GM19468 (cell line): ENCODE data around the gene C10orf95.

Source experiments
- ATAC-seq: cut with Tn5 transposase; IDR thresholded peaks from one replicate; pipeline ENCODE4 v1.9.1; 2021; ENCODE audit warnings: mild to moderate bottlenecking, moderate library complexity, moderate number of reproducible peaks; ENCODE audit not compliant: unreplicated experiment; ENCODE audit errors: extremely low read depth

Gene C10orf95

DNA sequence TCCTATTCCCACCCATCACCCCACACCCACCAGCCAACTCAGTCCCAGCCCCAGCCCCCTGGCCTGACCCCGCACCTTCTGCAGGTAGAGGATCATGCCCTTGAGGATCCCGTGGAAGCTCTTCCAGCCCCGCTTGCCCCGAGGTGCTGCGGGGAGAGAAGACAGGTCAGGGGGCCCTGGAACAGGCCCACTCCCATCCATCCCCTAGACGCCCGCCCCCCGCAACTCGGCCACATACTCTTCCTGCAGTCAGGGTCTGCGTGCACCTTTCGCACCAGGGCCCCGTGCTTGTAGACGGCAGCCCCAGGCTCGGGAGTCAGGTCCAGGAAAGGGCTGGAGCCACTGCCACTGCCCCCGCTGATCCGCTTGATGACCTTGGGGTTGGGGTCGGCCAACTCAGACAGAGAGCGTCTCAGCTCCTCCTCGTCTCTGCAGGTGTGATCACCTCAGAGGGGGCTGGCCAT, 46.2 kb downstream of the C10orf95 start:
- no peak for ATAC-seq

DNA sequence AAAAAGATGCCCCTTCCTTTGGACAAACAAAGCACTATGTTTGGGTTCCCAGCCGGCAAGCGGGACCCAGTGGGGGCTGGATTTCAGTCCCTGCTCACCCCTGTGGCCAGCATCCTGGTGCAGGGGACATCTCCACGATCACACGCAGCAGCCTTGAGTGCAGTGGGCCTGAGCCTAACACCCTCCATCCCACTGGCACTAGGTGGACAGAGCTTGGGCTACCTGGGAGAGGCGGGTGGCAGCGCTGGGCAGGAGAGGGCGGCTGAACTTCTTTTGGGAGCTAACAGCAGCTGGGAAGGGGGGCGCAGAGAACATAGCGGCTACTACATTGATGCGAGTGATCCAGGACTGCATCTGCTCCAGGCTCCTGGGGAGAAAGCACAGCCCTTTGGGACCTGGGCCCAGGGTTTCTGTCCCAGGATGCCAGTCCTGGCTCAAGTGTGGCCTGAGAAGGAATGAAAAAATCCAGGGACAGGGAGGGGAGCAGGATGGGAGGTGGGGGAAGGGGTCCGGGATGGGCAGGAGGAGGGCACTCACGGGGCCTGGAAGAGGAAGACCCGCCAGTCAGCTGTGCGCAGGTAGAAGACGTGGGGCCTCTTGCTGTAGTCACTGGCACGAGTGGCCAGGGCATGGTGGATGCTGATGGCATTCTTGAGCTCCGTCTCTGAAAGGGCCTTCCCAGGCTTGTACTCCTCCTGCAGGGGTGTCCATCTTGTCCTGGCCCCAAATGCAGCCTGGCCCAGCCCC, 46.8 kb downstream of the C10orf95 start:
- no peak for ATAC-seq

- no peak for ATAC-seq
These were observed 48.2 kb downstream of the C10orf95 start for GRCh38 chr10:102403115-102403514.

- ATAC-seq: no peak
These were observed 48.8 kb downstream of the C10orf95 start for GRCh38 chr10:102402512-102402896.

DNA sequence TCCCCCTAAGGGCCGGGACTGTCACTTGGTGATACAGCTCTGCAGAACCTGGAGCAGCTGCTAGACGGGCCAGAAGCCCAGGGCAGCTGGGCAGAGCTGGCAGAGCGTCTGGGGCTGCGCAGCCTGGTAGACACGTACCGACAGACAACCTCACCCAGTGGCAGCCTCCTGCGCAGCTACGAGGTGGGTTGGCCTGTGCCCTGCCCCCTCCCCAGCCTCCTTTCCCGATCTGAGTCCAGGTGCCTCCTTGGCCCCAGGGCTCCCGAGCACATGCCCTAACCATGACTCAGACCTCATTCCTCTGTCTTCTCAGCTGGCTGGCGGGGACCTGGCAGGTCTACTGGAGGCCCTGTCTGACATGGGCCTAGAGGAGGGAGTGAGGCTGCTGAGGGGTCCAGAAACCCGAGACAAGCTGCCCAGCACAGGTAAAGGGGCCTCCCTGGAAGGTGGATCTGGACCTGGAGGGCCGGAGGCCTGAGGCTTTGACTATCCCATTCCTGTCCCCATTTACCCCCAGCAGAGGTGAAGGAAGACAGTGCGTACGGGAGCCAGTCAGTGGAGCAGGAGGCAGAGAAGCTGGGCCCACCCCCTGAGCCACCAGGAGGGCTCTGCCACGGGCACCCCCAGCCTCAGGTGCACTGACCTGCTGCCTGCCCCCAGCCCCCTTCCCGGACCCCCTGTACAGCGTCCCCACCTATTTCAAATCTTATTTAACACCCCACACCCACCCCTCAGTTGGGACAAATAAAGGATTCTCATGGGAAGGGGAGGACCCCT, 49.4 kb downstream of the C10orf95 start:
- no peak for ATAC-seq

DNA sequence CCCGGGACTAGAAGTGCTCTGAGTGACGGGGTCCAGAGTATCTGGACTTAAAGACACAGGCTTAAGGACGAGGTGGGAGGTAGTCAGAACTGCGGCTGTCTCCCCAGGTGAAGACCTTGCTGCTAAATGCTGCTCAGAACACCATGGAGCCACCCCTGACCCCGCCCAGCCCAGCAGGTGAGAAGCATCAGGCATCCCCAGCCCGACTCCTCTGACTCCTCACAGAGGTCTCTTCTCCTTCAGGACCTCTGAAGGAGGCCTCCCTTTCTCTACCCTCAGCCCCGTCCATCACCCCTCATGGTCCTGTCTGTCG, 50.0 kb downstream of the C10orf95 start:
- ATAC-seq: no peak

GRCh38 chr10:102400598-102401341, 50.6 kb downstream of the C10orf95 start:
- ATAC-seq: no peak

- no peak for ATAC-seq
These were observed 51.3 kb downstream of the C10orf95 start for GRCh38 chr10:102400076-102400475.
